SKM-1 (cell line): ENCODE measurements around the gene ICA1.

Experiments
- DNase-seq: peaks from one replicate; lab custom pipeline; 2025; ENCODE audit not compliant: unreplicated experiment; lab: John Stamatoyannopoulos, UW

Gene ICA1

DNA sequence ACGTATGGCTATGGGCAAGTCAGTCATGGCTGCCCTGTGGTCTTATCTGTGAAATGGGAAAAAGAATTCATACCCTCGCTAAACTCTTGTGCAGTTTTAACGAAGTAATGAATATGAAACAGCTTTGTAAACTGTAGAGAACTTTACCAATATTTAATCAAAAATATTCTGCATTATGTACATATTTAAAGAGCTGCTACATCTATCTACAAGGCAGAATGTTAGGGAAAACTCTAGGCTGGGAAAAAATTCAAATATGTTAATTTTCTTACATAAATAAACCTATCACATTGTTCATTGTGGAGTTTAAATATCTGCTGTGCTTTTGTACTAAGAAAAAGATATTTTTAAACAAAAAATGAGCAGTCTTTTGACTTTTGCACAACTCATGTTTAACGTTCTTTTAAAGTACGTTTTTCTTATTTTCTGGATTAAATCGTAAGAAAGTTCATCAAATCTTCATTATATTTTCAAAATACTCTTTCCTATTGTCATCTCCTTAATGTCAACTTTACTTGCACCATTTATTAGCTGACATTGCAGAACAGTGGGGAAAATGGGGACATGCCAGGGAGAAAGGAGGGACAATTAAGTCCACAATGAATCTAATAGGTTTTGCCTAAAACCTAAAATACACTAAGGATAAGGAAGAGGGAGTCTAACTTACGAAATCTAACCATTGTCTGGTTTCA is 57.5 kb downstream of the ICA1 start:
- DNase-seq = no peak

- DNase-seq = no peak
Measured at GRCh38 chr7:8201846-8202441, 60.0 kb downstream of the ICA1 start.

DNA sequence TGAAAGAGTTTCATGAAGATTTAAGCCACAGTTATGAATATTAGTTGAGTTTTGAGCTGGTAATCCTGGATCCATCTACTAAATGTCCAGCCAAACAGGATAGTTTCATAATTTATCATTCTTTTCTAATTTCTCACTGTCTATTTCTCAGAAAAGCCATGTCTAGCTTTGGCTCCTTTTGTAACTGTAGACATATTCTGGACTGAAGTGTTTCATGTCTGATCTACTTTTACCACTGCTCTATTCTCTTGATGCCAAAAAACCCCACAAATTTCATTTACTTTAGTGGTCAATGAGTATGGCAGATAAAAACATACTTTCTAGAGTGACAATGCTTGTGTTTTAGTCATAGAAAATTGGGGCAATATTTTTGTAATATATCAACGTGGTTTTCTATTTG is 61.2 kb downstream of the ICA1 start:
- DNase-seq = no peak

DNA sequence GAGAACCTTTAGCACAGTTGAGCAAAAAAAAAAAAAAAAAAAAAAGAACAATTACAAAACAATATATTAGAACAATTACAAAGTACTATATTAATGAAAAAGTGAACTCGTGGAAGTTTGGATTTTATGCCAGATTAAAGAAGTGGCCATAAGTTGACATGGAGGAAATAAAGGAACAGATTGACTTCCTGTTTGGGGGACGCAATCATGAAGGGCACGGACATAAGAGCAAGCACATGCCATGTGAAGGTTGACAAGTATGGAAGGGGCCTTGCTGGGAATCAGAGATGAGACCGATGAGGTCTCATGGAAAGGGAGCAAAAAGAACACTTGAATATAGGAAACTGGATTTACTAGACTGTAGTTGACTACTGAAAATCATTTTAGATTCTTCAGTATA is 61.7 kb downstream of the ICA1 start:
- no peak for DNase-seq

DNA sequence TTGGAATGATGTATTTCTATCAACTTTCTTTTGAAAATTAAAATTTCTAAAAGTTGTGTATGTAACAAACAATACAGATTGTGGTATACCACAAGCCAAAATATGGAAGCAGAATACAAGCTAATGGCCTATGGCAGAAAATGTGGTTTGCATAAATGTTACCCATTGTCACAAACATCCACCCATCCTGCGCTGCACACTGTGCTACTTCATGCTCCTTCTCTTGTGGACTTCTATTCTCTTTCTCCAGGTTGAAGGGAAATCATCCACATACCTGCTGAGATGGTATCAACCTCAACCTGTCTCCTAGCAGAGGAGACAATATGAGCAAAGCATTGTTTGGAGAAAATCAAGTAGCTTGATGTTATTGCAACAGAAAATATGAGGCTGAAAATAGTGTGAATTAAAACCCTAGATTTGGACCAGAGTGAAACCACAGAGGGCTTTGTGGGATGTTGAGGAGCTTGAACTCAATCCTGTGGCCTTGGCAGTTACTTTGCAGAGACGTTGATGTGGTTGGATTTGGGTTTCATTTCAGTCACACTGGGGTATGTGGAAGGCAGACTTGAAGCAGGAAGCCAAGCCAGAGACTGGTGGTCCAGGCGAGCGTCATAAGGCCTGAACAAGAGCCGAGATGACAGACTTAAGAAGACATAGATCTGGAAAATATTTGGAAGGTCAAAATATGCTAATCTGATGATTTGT is 63.8 kb downstream of the ICA1 start:
- DNase-seq = no peak

DNA sequence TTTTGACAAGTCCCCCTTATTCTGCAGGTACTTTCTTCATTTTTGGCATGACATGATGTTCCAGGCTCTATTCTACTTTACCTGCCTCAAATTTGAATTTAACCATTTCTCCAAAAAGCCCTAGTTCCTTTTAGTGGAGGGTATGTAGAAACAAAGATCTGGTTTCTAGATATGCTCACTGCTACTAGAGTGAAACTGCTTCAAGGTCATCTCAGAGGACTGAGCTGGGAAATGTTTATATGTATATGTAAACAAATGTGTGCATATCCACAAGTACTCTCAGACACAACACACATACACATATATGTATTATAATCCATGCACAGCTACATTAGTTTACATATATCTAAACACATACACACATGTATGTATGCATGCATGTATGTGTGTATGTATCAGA is 69.1 kb downstream of the ICA1 start:
- no peak for DNase-seq

DNA sequence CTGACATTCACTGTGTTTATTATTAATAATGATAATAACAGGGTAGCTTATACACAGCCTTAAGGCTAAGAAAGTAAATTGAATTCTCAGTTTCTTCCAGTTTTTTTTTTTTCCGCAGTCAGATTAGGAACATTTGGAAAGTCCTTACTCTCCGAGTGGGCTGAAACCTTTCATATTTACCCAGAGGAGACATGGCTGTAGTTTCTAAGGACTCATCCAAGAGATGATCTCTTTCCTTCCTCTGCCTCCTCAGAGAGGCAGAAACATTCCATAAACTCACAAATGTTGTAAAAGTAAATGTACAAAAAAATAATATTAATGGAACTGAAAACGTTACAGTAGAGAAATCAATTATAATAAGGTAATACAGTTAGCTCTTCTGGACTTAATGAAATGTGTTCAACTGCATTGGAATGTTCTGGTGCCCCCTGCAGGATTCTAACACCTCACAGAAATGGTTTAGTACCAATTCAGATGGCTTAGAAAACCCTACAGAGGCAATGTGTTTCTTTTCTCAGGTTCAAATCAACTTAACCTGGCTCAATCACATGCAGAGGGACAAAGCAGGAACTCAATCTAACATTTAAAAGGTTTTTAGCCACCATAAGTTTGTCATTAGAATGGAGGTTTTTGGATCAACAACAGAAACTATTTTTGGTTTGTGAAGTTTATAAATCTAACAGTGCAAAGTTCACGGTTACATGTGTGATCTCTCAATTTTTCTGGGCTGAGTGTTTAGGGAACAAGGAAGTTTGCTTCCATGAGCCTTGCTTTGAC is 71.7 kb downstream of the ICA1 start:
- no peak for DNase-seq

- DNase-seq = no peak
Measured at GRCh38 chr7:8189625-8190024, 72.3 kb downstream of the ICA1 start.

- DNase-seq = peak; percentile 47
Measured at GRCh38 chr7:8185926-8186683, 75.9 kb downstream of the ICA1 start.

GRCh38 chr7:8184221-8184620 is 77.7 kb downstream of the ICA1 start:
- no peak for DNase-seq

DNA sequence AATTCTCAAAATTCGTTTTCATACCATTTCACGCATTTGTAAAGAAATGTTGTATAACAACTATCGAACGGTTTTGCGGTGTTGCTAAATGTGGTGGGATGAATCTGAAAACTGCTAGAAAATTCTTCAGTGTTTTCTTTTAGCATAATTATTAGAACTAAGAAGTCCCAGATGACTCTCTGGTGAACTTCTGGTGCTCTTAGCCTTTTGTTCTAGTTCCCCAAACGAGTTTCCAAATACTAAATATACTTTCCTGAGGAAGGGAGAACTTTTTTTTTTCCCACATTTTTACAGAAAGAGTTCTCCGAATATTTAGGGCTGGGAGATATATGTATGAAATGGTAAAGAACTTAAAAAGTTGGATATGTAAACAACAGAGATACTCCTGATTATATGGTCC is 82.5 kb downstream of the ICA1 start:
- DNase-seq = no peak

GRCh38 chr7:8178353-8178752 is 83.6 kb downstream of the ICA1 start:
- no peak for DNase-seq

GRCh38 chr7:8177109-8177933 is 84.6 kb downstream of the ICA1 start:
- DNase-seq = peak; percentile 29

DNA sequence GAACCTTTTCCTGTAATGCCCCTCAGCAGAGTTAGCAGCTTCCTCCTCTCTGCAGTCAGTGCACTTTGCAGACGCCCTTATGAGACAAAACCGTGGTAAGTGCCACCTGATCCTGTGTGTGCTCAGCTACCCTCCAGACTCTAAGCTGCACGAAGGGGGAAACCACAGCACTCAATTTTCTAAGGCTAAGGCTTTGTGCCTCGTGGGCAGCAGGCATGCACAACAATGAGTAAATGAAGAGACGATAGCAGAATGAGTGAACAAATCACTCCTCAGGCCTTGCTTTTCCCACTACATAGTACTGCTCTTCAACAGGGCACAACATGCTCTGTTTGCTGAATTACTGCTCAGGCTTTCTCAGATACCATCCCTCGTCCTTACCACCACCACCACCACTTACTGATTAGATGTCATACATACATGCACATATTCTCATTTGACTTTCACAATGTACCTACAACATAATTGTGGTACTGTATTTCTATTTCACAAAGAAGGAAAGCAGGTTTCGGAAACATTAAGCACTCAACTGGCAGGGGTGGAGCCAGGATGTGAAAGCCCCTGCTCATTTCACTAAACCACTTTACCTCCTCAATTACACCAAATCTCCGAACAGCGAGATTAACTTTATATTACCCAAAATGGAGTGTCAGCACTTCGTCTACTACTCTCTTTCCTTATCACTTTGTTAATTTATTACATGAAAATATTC is 85.4 kb downstream of the ICA1 start:
- DNase-seq = no peak

DNA sequence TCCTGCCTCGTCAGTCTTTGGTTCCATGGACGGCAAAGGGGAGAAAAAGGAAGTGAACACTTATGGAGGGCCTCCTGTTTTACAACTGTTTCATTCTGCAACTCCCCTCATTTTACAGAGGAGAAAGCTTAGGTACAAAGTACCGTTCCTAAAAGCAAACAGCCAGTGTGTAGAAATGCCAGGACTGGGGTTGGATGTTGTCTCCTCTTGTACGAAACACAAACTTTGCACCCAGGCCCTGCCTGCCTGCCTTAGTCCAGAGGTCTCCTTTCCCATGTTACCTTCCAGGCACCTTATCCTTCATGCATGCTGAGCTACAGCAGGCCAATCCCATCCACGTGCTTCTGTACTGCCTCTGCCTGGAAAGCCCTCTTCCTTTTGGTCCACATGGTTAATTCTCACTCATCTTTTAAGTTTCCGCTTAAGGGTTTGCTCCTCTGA is 86.0 kb downstream of the ICA1 start:
- DNase-seq = no peak

- no peak for DNase-seq
Measured at GRCh38 chr7:8172372-8173354, 89.3 kb downstream of the ICA1 start.

DNA sequence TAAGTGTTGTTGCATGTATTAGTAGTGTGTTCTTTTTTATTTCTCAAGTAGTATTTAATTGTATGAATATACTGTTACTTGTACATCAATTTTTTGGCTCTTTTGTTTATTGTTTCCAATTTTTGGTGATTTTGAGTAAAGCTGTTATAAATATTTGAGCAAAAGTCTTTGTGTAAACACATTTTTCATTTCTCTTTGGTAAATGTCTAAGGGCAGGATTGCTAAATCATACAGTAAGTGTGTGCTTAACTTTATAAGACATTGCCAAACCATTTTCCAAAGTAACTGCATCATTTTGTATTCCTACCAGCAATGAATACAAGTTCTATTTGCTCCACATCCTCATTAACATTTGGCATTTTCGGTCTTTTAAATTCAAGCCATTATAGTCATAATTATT is 92.8 kb downstream of the ICA1 start:
- no peak for DNase-seq

DNA sequence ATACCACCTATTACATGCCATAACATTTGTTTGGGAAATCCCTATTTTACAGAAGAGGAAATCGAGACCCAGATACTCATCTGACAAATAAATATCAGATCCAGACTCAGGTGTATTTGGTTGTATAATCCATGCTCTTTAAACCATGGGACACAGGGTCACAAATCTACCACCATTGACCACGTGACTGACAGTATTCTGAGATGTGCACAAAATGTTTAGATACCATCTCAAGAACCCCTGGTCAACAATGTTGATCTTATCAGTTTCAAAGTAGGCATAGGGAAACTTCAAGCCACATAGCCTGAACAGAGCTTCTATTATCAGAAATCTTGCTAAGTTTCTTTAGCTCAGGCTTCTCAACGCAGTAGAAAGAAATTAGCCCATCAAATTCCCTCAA is 93.6 kb downstream of the ICA1 start:
- no peak for DNase-seq
